IPS-15b (cell line): ENCODE data around the gene RB1.

Experiments
- H3K27me3 ChIP-seq: one replicate; pipeline ENCODE4 v1.6.1; 2013; ENCODE audit warnings: low read length; ENCODE audit not compliant: control insufficient read depth, insufficient read depth
- H3K36me3 ChIP-seq: one replicate; pipeline ENCODE4 v1.6.1; 2013; ENCODE audit warnings: low read length; ENCODE audit not compliant: control insufficient read depth, insufficient read depth
- H3K4me1 ChIP-seq: one replicate; pipeline ENCODE4 v1.6.1; 2013; ENCODE audit warnings: mild to moderate bottlenecking, low read length; ENCODE audit not compliant: control insufficient read depth, insufficient read depth
- H3K4me3 ChIP-seq: one replicate; pipeline ENCODE4 v1.5.1; 2013; ENCODE audit warnings: low read depth, low read length
- H3K9ac ChIP-seq: one replicate; pipeline ENCODE4 v1.6.1; 2013; ENCODE audit warnings: low read depth, mild to moderate bottlenecking, low read length
- H3K9me3 ChIP-seq: one replicate; pipeline ENCODE4 v1.6.1; 2013; ENCODE audit warnings: mild to moderate bottlenecking, low read length; ENCODE audit not compliant: control insufficient read depth, insufficient read depth

RB1 gene

GRCh38 chr13:48476686-48477085 lies 173.1 kb downstream of the RB1 start:
- Histone ChIP-seq H3K4me3 (no peak overlapping the region), H3K36me3 (no peaks in the 10 kb centered on the region)

GRCh38 chr13:48477191-48477855 lies 173.8 kb downstream of the RB1 start:
- H3K9me3 ChIP-seq = no peaks in the 10 kb centered on the region
- H3K4me1 ChIP-seq = no peaks in the 10 kb centered on the region
- H3K27me3 ChIP-seq = no peaks in the 10 kb centered on the region
- H3K36me3 ChIP-seq = no peaks in the 10 kb centered on the region
- no peak overlapping the region for H3K4me3 ChIP-seq
- H3K9ac ChIP-seq = no peak overlapping the region

More at GRCh38 chr13:48476686-48477085, 173.1 kb downstream of the RB1 start:
- Histone ChIP-seq H3K9ac (no peak overlapping the region), H3K4me1 (no peaks in the 10 kb centered on the region), H3K27me3 (no peaks in the 10 kb centered on the region), H3K9me3 (no peaks in the 10 kb centered on the region)

DNA sequence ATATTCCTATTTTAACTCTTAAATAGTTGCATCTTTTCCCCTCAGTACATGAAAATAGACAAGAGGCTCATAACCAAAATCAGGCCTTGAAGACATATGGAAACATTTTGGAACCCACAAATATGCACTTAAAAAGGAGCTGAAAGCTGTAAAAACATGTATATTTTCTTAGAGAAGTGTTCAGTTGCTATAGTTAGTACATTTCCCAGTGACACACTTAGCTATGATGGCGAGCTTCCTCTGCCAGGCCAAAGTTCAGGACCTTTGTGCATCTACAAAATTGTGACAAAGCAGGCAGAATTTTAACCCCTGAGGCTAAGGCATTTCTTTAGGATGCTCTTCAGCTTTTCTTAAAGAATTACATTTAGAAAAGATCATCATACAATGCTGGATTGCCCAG lies 174.8 kb downstream of the RB1 start:
- Histone ChIP-seq H3K36me3 (no peaks in the 10 kb centered on the region), H3K4me3 (no peak overlapping the region), H3K4me1 (no peaks in the 10 kb centered on the region), H3K27me3 (no peaks in the 10 kb centered on the region), H3K9me3 (no peaks in the 10 kb centered on the region), H3K9ac (no peak overlapping the region)

DNA sequence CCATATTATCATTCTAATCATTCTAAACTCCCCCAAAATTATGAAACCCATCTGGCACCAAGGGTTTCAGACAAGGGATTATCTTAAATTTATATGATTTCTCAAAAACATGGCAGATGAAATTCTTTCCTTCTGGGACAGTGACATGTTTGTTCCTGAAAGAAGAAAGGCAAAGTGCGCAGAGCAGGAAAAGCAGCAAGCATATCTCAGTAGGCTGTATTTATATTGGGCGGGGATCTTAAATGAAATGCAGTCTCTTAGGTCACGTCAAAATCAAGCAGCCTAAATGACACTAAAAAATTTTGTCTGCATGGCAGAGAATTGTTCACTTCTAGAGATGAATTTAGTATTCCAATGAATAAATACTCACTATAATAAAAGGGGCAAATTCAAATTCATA lies 180.0 kb downstream of the RB1 start:
- Histone ChIP-seq H3K27me3 (no peaks in the 10 kb centered on the region), H3K9ac (no peak overlapping the region), H3K9me3 (no peaks in the 10 kb centered on the region), H3K36me3 (no peaks in the 10 kb centered on the region), H3K4me3 (no peak overlapping the region), H3K4me1 (no peaks in the 10 kb centered on the region)

DNA sequence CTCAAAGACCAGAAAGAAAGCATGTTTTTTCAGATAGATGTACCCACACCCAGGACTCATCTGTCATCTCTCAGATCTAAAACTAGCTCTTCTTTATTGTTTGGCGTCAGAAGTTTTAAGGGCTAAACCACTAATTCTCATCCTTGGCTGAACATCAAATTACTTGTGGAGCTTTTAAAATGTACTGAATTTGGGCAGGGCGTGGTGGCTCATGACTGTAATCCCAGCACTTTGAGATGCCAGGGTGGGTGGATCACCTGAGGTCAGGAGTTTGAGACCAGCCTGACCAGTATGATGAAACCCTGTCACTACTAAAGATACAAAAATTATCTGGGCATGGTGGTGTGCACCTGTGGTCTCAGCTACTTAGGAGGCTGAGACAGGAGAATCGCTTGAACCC lies 181.9 kb downstream of the RB1 start:
- no peaks in the 10 kb centered on the region for H3K4me1 ChIP-seq
- H3K9ac ChIP-seq = no peak overlapping the region
- H3K36me3 ChIP-seq = no peaks in the 10 kb centered on the region

DNA sequence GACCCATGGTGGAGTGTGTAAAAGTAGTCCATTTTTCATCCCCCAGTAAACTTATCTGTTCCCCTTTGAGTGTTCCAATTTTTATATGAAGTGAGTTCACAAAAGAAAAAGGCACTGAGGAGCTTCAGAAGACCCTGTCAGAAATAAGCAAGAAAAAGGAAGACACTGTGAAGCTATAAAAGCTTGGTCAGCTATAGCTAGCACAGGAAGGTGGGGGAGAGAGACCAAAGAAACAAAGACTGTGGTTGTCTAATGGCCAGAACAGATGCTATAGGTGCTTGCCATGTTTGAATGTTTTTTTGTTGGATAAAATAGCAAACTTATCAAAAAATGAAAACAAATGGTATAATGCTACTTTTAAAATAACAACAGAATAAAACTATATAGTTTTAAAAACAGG lies 182.8 kb downstream of the RB1 start:
- Histone ChIP-seq H3K36me3 (no peaks in the 10 kb centered on the region), H3K9ac (no peak overlapping the region), H3K4me1 (no peaks in the 10 kb centered on the region), H3K4me3 (no peak overlapping the region), H3K9me3 (no peaks in the 10 kb centered on the region), H3K27me3 (no peaks in the 10 kb centered on the region)

More for the DNA sequence above, 181.9 kb downstream of the RB1 start:
- Histone ChIP-seq H3K9me3 (no peaks in the 10 kb centered on the region), H3K4me3 (no peak overlapping the region), H3K27me3 (no peaks in the 10 kb centered on the region)

DNA sequence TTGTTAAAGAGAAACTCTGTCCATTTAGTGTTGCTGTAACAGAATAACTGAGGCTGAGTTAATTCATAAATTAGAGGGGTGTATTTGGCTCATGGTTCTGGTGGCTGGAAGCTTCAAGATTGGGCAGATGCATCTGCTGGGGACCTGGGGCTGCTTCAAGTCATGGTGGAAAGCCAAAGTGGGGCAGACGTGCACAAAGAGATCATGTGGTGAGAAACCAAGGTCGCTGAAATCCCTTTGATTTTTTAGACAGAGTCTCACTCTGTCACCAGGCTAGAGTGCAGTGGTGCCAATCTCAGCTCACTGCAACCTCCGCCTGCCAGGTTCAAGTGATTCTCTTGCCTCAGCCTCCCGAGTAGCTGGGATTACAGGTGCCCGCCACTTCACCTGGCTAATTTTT lies 183.3 kb downstream of the RB1 start:
- Histone ChIP-seq H3K9ac (no peak overlapping the region), H3K9me3 (no peaks in the 10 kb centered on the region), H3K27me3 (no peaks in the 10 kb centered on the region), H3K36me3 (no peaks in the 10 kb centered on the region), H3K4me3 (no peak overlapping the region), H3K4me1 (no peaks in the 10 kb centered on the region)

DNA sequence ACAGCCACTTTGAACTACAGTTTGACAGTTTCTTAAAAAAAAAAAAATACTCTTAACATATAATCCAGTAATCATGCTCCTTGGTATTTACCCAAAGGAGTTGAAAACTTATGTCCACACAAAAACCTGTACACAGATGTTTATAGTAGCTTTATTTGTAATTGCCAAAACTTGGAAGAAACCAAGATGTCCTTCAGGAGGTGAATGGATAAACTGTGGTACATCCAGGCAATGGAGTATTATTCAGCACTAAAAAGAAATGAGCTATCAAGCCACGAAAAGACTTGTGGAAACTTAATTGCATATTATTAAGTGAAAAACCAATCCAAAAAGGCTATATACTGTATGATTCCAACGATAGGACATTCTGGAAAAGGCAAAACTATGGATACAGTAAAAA lies 184.4 kb downstream of the RB1 start:
- Histone ChIP-seq H3K36me3 (no peaks in the 10 kb centered on the region), H3K4me1 (no peaks in the 10 kb centered on the region), H3K9ac (no peak overlapping the region)

DNA sequence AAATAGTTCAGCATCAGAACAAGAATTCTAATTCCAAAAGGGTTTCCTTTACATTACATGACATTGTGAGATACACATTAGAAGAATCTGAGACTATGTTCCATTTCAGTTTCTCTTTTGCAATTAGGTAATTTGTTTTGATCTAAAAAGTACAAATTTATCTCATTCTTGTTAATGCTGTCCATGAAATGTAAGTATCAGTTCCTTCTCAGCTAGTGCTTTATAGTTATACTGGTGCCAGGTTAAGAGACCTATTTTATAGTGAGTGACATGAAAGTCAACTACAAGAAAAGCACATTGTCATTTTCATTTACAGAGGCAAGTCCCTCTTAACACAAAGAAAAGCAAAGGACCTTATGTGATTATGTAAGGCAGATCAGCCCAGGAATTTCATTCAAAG lies 185.4 kb downstream of the RB1 start:
- H3K36me3 ChIP-seq = no peaks in the 10 kb centered on the region
- no peaks in the 10 kb centered on the region for H3K27me3 ChIP-seq
- no peak overlapping the region for H3K9ac ChIP-seq
- no peak overlapping the region for H3K4me3 ChIP-seq
- no peaks in the 10 kb centered on the region for H3K9me3 ChIP-seq
- H3K4me1 ChIP-seq = no peaks in the 10 kb centered on the region

More for the DNA sequence above, 184.4 kb downstream of the RB1 start:
- Histone ChIP-seq H3K9me3 (no peaks in the 10 kb centered on the region), H3K4me3 (no peak overlapping the region), H3K27me3 (no peaks in the 10 kb centered on the region)

GRCh38 chr13:48489666-48490065 lies 186.1 kb downstream of the RB1 start:
- Histone ChIP-seq H3K9me3 (no peaks in the 10 kb centered on the region), H3K9ac (no peak overlapping the region), H3K36me3 (no peaks in the 10 kb centered on the region), H3K4me1 (no peaks in the 10 kb centered on the region), H3K27me3 (no peaks in the 10 kb centered on the region), H3K4me3 (no peak overlapping the region)

DNA sequence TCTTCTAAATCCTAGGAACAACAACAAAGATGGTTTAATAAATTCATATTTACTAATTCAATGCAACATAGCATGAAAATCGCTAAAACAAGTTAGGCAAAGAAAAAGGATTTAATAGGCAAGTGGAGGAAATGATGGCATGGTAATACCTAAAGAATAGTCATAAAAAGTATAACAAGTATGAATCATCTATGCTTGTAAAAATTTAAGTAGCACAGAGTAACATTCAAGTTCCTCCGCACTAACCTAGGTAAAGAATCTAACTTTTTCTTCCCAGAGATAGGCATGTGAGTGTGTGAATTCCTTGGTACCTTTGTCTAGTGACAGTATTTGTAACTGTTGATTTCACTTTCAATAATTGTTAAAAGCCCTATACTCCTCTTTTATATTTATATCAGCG lies 186.7 kb downstream of the RB1 start:
- H3K9ac ChIP-seq = no peak overlapping the region
- no peaks in the 10 kb centered on the region for H3K9me3 ChIP-seq
- no peaks in the 10 kb centered on the region for H3K36me3 ChIP-seq
- no peaks in the 10 kb centered on the region for H3K27me3 ChIP-seq
- H3K4me3 ChIP-seq = no peak overlapping the region
- no peaks in the 10 kb centered on the region for H3K4me1 ChIP-seq

DNA sequence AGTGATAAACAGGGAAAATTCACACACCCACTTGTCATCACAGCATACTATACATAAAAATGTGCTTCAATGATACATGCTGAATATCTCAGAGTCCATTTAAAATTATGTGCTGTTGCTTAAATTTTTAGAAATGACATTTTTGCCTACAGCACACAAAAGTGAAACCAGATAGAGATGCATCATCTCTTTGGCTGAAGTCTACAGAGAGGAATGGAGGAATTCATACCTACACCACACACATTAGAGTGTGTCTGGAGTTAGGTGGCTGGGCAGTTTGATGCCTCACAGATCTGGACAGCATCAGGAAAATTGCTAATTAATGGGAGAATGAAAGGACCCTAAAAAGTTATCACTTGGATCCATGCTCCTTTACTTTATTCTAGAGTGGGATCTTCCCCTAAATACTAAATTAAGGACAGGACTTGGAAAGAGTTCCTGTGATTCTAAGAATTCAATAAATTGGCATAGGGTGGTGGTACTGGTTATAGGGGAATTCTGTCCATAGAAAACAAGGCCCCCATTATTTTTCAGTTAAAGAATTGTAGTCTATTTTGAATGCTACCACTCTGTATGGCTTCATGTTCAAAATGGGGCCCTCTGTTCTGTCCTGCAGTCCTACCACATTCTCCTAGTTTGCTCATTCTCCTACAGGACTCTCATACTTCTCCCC lies 188.0 kb downstream of the RB1 start:
- Histone ChIP-seq H3K4me3 (no peak overlapping the region), H3K36me3 (no peaks in the 10 kb centered on the region), H3K9me3 (no peaks in the 10 kb centered on the region), H3K4me1 (peaks cover 2% of the 10 kb centered on the region), H3K9ac (no peak overlapping the region), H3K27me3 (no peaks in the 10 kb centered on the region)
